Measurements from ENCODE around the gene RORC. TPM values are rescaled to one million over a fixed set of nuclear protein-coding genes. Genes with fewer than 3 reads are reported as not detected.
"Not testable (repeated sequence)": the region's sequence is repeated elsewhere in the genome, so short reads cannot be mapped to it uniquely, and the experiment has no call there.

RORC gene
- polyA plus RNA-seq (ENCODE audit: insufficient read length in 4 of 4): 1 to 10 TPM; 1.0 to 1.2 (median 1.1) TPM

DNA sequence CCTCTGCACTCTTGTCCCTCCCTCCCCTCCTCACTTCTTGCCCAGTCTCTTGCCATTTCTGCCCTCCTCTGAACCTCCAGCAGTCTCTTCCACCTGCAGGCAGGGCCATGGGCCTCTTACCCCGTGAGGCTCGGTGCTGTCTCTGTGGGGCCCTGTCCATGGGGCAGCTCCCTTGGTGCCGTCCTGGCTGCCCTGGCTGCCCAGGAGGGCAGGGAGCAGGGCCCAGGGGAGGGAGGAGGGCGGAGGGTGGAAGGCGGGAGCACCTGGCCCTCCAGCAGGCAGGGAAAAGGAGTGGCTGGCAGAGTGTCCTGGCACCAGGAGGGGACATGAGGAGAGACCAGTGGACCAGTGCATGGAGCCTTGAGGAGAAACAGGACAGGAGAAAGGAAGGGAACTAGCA lies at the start of gene RORC:
Gene RORC, minus strand, starts transcription at position 198 of the 400 bp plus-strand sequence. Its CDS starts 38 bp downstream, at position 160.
- no peak for DNase-seq (ENCODE audit: low read depth in 4 of 4, low spot score in 3 of 4)

DNA sequence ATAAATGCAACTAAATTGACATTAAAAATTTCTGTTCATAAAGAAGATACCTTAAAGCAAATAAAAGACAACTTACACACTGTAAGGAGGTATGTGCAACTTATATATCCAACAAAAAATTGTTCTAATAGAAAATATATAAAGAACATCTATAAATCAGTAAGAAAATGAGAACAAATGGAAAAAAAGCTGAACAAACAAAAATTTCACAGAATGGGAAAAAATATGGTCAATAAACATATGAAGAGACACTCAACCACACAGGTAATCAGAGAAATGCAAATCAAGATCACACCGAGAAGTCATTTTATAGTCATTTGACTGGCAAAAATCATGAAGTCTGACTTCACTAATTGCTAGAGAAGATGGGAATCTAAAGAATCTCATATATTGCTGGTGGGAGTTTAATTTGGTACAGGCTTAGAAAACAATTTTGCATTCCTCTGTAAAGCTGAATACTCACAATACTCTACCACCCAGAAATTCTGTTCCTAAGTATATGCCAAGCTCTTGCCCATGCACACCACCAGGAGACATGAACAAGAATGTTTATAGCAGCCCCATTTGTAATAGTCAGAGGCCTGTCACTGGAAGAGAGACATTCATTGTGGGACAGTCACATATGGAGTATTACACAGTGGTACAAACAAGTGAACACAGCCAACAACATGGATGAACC lies 44.0 kb upstream of the RORC start:
- no peak for DNase-seq (ENCODE audit: low read depth in 4 of 4, low spot score in 3 of 4)

DNA sequence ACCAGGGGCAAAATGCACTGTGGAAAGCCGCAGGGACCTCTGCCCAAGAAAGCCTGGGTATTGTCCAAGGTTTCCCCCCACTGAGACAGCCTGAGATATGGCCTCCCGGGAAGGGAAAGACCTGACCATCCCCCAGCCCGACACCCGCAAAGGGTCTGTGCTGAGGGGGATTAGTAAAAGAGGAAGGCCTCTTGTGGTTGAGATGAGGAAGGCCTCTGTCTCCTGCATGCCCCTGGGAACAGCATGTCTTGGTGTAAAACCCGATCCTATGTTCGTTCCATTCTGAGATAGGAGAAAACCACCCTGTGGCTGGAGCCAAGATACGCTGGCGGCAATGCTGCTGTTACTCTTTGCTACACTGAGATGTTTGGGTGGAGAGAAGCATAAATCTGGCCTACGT lies 41.2 kb upstream of the RORC start:
- DNase-seq (ENCODE audit: low read depth in 4 of 4, low spot score in 3 of 4): not testable (repeated sequence)

DNA sequence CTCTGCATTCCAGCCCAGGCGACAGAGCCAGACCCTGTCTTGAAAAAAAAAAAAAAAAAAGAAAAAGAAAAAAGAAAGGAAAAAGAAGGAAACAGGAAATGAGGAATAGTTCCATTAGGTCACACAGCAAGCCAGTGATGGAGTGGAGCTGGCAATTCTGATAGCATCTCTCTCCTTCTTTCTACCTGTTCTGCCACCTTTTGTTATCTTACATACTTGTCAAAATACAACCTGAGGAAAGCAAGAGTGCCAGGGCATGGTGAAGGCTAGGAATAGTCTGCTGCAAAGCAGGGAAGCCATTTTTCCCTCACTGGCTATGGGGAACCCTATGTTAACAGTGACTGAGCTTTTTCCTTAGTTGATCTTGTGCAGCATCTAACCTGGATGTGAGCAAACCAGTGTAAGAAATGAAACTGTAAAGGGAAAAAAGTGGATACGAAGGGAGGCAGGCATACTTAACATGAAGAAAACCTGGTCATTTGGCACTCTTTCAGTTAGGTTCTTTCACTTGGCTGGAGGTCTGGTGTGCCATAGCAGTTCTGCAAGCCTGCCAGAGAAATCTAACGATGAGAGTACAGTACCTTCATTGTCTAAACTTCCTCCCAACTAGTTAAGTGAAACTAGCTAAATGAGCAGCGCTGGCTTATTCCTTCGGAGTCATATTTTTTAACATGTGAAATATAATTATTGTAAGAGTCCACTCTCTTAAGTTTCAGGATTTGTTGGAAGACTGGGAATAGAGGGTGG lies 39.9 kb upstream of the RORC start:
- no peak for DNase-seq (ENCODE audit: low read depth in 4 of 4, low spot score in 3 of 4)

GRCh38 chr1:151868486-151868885 lies 36.9 kb upstream of the RORC start:
- peak in 2 of 4 donors; percentile 4 to 6 for DNase-seq (ENCODE audit: low read depth in 4 of 4, low spot score in 3 of 4)

GRCh38 chr1:151867765-151868411 lies 36.3 kb upstream of the RORC start:
- DNase-seq (ENCODE audit: low read depth in 4 of 4, low spot score in 3 of 4): no peak

- DNase-seq (ENCODE audit: low read depth in 4 of 4, low spot score in 3 of 4): no peak
Measured at GRCh38 chr1:151867321-151867720, 35.7 kb upstream of the RORC start.

DNA sequence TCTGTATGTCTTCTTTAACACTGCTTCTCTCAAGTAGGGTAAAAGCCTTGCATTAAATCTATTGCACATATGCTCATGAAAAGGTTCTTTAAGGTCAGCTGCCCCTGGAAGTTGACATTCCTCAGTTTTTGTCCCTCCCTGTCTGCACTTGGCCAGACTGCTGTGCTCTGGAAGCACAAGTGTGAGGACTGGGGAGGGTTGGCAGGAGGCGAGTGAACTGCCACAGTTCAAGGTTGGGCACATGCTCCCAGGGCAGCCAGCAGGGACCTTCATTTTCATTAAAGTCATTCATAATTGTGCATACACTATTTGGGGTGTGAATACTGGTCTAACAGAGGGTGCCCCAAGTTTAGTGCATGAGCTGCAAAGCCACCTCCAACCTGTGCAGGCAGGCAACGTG lies 32.8 kb upstream of the RORC start:
- no peak for DNase-seq (ENCODE audit: low read depth in 4 of 4, low spot score in 3 of 4)

- DNase-seq (ENCODE audit: low read depth in 4 of 4, low spot score in 3 of 4): no peak
Measured at GRCh38 chr1:151862604-151863003, 31.0 kb upstream of the RORC start.

DNA sequence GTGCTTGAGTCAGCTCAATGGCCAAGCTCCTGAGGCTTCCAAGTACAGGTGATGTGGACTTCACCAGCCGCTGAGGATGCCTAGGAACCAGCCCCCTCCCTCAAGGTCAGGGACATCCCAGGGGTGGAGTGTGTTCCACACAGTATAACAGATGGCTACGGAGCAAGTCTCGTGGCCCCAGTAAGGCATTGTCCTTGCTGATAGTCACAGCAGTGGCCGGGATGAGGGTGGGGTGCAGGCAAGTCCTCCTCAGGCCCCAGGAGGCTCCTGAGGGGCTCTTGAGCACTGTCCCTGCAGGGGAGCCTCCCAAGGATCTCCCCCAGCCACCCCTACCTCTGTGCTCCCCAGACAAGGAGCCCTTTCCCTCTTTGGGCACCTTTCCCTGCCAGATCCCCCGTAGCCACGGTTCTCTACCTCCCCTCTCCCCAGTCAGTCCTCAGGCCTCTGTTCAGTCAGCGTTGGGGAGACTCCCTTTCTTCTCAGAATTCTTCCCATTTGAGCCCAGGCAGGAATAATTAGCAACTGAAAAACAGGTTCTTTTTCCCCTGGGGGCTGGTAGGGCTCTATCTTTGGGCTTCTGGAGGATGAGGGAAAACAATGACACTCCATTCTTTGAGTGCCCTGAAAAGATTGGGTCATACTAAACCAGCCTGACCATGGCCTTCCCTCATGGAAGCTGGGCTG lies 29.0 kb upstream of the RORC start:
- no peak for DNase-seq (ENCODE audit: low read depth in 4 of 4, low spot score in 3 of 4)

DNA sequence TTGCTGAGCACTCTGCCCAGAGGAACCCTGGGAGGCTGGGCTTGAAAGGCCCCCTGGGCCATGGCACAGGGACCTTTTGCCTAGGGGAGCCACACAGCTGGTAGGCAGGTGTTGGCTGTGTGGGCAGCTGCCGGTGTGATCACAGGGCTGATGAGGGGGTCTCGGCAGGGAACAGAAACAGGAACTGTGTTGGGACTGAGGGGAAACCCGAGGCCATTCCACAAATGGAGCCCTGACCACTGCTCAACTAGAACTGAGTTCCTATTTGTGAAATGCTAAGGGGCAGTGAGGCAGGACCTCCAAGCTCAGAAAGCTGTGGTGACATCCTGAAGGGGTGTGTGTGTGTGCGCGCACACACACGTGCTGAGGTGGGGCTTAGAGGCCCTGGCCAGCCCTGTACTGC lies 28.3 kb upstream of the RORC start:
- no peak for DNase-seq (ENCODE audit: low read depth in 4 of 4, low spot score in 3 of 4)

DNA sequence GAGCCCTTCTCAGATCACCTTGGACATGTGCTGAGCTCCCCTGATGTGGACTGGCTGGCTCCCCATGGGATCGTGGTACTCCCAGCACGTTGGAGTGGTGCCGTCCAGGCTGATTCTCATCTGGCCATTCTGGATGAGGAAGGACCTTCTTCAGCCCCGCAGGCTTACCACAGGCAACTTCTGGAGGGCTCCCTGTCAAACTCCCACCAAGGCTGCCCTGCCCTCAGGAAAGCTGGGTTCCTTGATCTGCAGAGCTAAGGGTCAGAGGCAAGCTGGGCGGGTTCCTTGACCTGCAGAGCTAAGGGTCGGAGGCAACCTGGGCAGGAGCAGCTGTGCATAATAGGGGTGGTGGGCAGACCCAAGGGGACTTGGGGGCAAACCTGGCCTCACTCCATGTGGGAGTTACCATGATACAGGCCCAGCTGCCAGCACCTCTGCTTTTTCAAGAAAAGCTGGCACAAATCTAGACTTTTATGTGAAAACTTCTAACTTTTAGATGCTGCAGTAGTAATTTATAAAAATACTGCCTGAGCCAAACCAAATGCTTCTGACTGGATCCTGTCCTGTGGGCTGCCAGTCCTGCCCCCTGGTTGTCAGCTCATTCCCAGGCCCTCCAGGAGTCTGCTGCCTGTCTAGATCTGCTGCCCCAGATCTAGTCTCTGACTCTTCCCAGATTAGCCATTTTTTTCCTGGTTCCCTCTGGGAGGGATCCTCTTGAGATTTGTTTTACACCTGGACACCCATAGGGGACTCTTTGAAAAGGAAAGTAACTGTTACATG lies 27.5 kb upstream of the RORC start:
- DNase-seq (ENCODE audit: low read depth in 4 of 4, low spot score in 3 of 4): no peak

GRCh38 chr1:151858030-151858746 lies 26.6 kb upstream of the RORC start:
- DNase-seq (ENCODE audit: low read depth in 4 of 4, low spot score in 3 of 4): no peak

- no peak for DNase-seq (ENCODE audit: low read depth in 4 of 4, low spot score in 3 of 4)
Measured at GRCh38 chr1:151855933-151856332, 24.3 kb upstream of the RORC start.

- DNase-seq (ENCODE audit: low read depth in 4 of 4, low spot score in 3 of 4): not testable (repeated sequence)
Measured at GRCh38 chr1:151855516-151855915, 23.9 kb upstream of the RORC start.

- no peak for DNase-seq (ENCODE audit: low read depth in 4 of 4, low spot score in 3 of 4)
Measured at GRCh38 chr1:151854658-151855057, 23.1 kb upstream of the RORC start.

- DNase-seq (ENCODE audit: low read depth in 4 of 4, low spot score in 3 of 4): no peak
Measured at GRCh38 chr1:151853411-151853943, 21.9 kb upstream of the RORC start, which contains the start of gene THEM5. TSS of gene THEM5 (minus strand) at chr1:151853712. CDS start at chr1:151853565, 147 bp downstream.

DNA sequence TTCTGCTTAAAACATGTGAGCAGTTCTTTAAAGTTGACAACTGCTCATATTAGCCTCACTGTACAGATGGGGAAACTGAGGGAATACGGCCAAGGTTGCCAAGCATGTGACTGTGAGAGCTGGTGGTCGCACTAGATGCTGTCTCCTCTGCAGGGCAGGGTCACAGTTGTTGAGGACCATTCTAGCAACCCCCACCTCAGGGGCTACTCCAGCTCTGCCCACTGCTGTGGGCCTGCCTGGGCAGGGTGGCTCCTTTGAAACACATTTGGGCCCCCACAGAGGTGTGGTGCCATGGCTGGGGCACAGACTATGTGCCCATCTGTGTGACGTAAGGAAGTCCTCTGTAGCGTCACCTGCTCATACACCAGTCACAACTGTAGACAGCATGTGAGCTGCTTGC lies 21.1 kb upstream of the RORC start:
- no peak for DNase-seq (ENCODE audit: low read depth in 4 of 4, low spot score in 3 of 4)

GRCh38 chr1:151851886-151852285 lies 20.3 kb upstream of the RORC start:
- no peak for DNase-seq (ENCODE audit: low read depth in 4 of 4, low spot score in 3 of 4)

Data from right renal pelvis (tissue), 4 donors.